Liver (tissue), 9 donors: Measurements from ENCODE around the gene KCNIP4. TPM values are rescaled to one million over a fixed set of nuclear protein-coding genes. Genes with fewer than 3 reads are reported as not detected.

Experiments
- DNase-seq: peaks from one replicate; pipeline ENCODE4 v3.0.0-alpha.2; 2017; ENCODE audit warnings: low spot score
- H3K27ac ChIP-seq, 2 donors: one replicate each; pipeline ENCODE4 v1.7.0; 2013; ENCODE audit warnings: inconsistent platforms in 2 of 2, low read length in 2 of 2, control low read depth in 1 of 2, low read depth in 1 of 2, mild to moderate bottlenecking in 1 of 2
- H3K27me3 ChIP-seq, 4 donors: one replicate each; pipeline versions ENCODE4 v1.6.1 to v1.7.0; 2013; ENCODE audit warnings: low read length in 3 of 4, inconsistent platforms in 1 of 4, mild to moderate bottlenecking in 1 of 4, moderate library complexity in 1 of 4; ENCODE audit not compliant: control insufficient read depth in 4 of 4, insufficient read depth in 4 of 4
- H3K36me3 ChIP-seq, 4 donors: one replicate each; pipeline versions ENCODE4 v1.6.1 to v1.7.0; 2013; ENCODE audit warnings: low read length in 3 of 4, mild to moderate bottlenecking in 3 of 4, low read depth in 1 of 4, moderate library complexity in 1 of 4; ENCODE audit not compliant: control insufficient read depth in 4 of 4, insufficient read depth in 3 of 4
- H3K4me1 ChIP-seq, 4 donors: one replicate each; pipeline versions ENCODE4 v1.6.1 to v1.7.0; 2013; ENCODE audit warnings: low read length in 3 of 4, mild to moderate bottlenecking in 3 of 4, moderate library complexity in 1 of 4; ENCODE audit not compliant: control insufficient read depth in 4 of 4, insufficient read depth in 4 of 4
- H3K4me3 ChIP-seq, 3 donors: one replicate each; pipeline versions ENCODE4 v1.6.1 to v1.7.0; 2013; ENCODE audit warnings: low read length in 3 of 3, control low read depth in 1 of 3, low read depth in 1 of 3, mild to moderate bottlenecking in 1 of 3
- H3K9ac ChIP-seq, 2 donors: one replicate each; pipeline ENCODE4 v1.7.0; 2013; ENCODE audit warnings: low read length in 2 of 2, mild to moderate bottlenecking in 2 of 2, moderate library complexity in 2 of 2, control low read depth in 1 of 2, low read depth in 1 of 2
- H3K9me3 ChIP-seq, 4 donors: one replicate each; pipeline versions ENCODE4 v1.6.1 to v1.7.0; 2013; ENCODE audit warnings: low read length in 3 of 4; ENCODE audit not compliant: control insufficient read depth in 4 of 4
- ATF3 ChIP-seq: IDR thresholded peaks from 2 replicates; pipeline ENCODE4 v1.6.1; 2016; ENCODE audit warnings: antibody characterized with exemption
- CTCF ChIP-seq: fragments of 150-350 bp; IDR thresholded peaks from 2 replicates; pipeline ENCODE4 v1.5.1; 2017; ENCODE audit warnings: improper control_type of control experiment, low read depth, low read length; ENCODE audit not compliant: missing input control
- FOXA2 ChIP-seq: IDR thresholded peaks from 2 replicates; pipeline ENCODE4 v1.6.1; 2016; ENCODE audit warnings: antibody characterized with exemption
- GABPA ChIP-seq, 2 donors: IDR thresholded peaks in 1 of 2; conservative IDR thresholded peaks in 1 of 2; 2 replicates each; pipeline ENCODE4 v1.6.1; 2016; ENCODE audit warnings: antibody characterized with exemption in 2 of 2, mild to moderate bottlenecking in 1 of 2, moderate library complexity in 1 of 2
- HNF4A ChIP-seq, 2 donors: conservative IDR thresholded peaks; 2 replicates each; pipeline ENCODE4 v1.6.1; 2016; ENCODE audit warnings: antibody characterized with exemption in 2 of 2, mild to moderate bottlenecking in 2 of 2
- HNF4G ChIP-seq: IDR thresholded peaks from 2 replicates; pipeline ENCODE4 v1.6.1; 2016; ENCODE audit warnings: antibody characterized with exemption
- MAX ChIP-seq: IDR thresholded peaks from 2 replicates; pipeline ENCODE4 v1.6.1; 2016; ENCODE audit warnings: antibody characterized with exemption
- NR2F2 ChIP-seq: IDR thresholded peaks from 2 replicates; pipeline ENCODE4 v1.6.1; 2016; ENCODE audit warnings: antibody characterized with exemption
- REST ChIP-seq: IDR thresholded peaks from 2 replicates; pipeline ENCODE4 v1.6.1; 2016; ENCODE audit warnings: antibody characterized with exemption, mild to moderate bottlenecking
- RXRA ChIP-seq, 2 donors: IDR thresholded peaks; 2 replicates each; pipeline ENCODE4 v1.6.1; 2017 to 2018; ENCODE audit warnings: antibody characterized with exemption in 2 of 2, mild to moderate bottlenecking in 1 of 2
- TAF1 ChIP-seq: conservative IDR thresholded peaks from 2 replicates; pipeline ENCODE4 v1.6.1; 2016; ENCODE audit warnings: antibody characterized with exemption, mild to moderate bottlenecking
- YY1 ChIP-seq: IDR thresholded peaks from 2 replicates; pipeline ENCODE4 v1.6.1; 2016; ENCODE audit warnings: antibody characterized with exemption, mild to moderate bottlenecking
- ZBTB33 ChIP-seq: IDR thresholded peaks from 2 replicates; pipeline ENCODE4 v1.6.1; 2016; ENCODE audit warnings: antibody characterized with exemption
- WGBS: extraction: QIAGEN DNeasy Blood & Tissue Kit; methylation state at CpG from one replicate; pipeline ENCODE4 v1.1.7; 2013; 5-methylcytosine and 5-hydroxymethylcytosine counted together
- polyA plus RNA-seq, 2 donors: library from polyadenylated mRNA; stranded (reverse) in 1 of 2; unstranded in 1 of 2; fragments of 200-250 nt in 1 of 2; fragments of >200 nt in 1 of 2; fragmentation: Nextera tagmentation in 1 of 2; extraction: Ambion mirVana in 1 of 2; gene quantifications; one replicate each; pipeline versions ENCODE4 v1.2.1 to v1.2.3, GENCODE V29; 2013 to 2015
- total RNA-seq, 2 donors: library from RNA; depleted of rRNA; stranded (reverse); fragments of >200 nt; gene quantifications; one replicate each; pipeline ENCODE4 v1.2.3, GENCODE V29; 2014
- donor health status: healthy.
- donor health status: healthy.
- donor health status: healthy.
- donor health status: healthy.
- donor health status: healthy.

The KCNIP4 gene
- total and polyA plus RNA-seq, 4 donors, result 0.08 to 0.14 TPM; not detected in 2

- no peak for TF ChIP-seq ZBTB33
- TF ChIP-seq HNF4G, result no peak
- no peak for TF ChIP-seq TAF1
These were observed 85.7 kb downstream of the KCNIP4 start (continued) for GRCh38 chr4:21862917-21863316.

- Histone ChIP-seq H3K27me3 (peaks cover 0 to 4% (median 0%) of the 10 kb centered on the region in 4 donors), H3K9me3 (no peaks in the 10 kb centered on the region), H3K27ac (no peak overlapping the region), H3K9ac (no peak overlapping the region), H3K4me1 (no peaks in the 10 kb centered on the region), H3K36me3 (no peaks in the 10 kb centered on the region), H3K4me3 (no peak overlapping the region)
- TF ChIP-seq RXRA (IDR thresholded peaks at IDR 0.05), result no peak
- no peak for TF ChIP-seq YY1
- no peak for TF ChIP-seq HNF4G
- TF ChIP-seq ATF3, result no peak
- TF ChIP-seq FOXA2, result no peak
- TF ChIP-seq MAX, result no peak
- TF ChIP-seq HNF4A (conservative IDR thresholded peaks at IDR 0.05), result no peak
- TF ChIP-seq REST, result no peak
- DNase-seq, result no peak
- 72% methylated on average over 3 of the region's 3 CpGs for WGBS
These were observed 89.6 kb downstream of the KCNIP4 start for GRCh38 chr4:21858971-21859370.

- Histone ChIP-seq H3K9ac (no peak overlapping the region), H3K9me3 (no peaks in the 10 kb centered on the region), H3K4me3 (no peak overlapping the region), H3K27ac (no peak overlapping the region), H3K4me1 (no peaks in the 10 kb centered on the region), H3K36me3 (no peaks in the 10 kb centered on the region), H3K27me3 (peaks cover 0 to 2% (median 0%) of the 10 kb centered on the region in 4 donors)
- no peak for DNase-seq
- WGBS, result 67% methylated on average over 2 of the region's 2 CpGs
- TF ChIP-seq YY1 (no peak), CTCF (no peak), FOXA2 (no peak), MAX (no peak), NR2F2 (no peak), RXRA (IDR thresholded peaks at IDR 0.05) (no peak), ATF3 (no peak), GABPA (IDR thresholded peaks at IDR 0.05 in 1 of 2, conservative IDR thresholded peaks at IDR 0.05 in 1 of 2) (no peak)
These were observed 91.8 kb downstream of the KCNIP4 start for GRCh38 chr4:21856754-21857153.
